Measurements from ENCODE around the gene SP1. TPM values are rescaled to one million over a fixed set of nuclear protein-coding genes. Genes with fewer than 3 reads are reported as not detected.
"Not testable (repeated sequence)": the region's sequence is repeated elsewhere in the genome, so short reads cannot be mapped to it uniquely, and the experiment has no call there.

SP1 gene
- total and polyA plus RNA-seq, 11 donors, result 7.9 to 48.8 (median 29.5) TPM

DNA sequence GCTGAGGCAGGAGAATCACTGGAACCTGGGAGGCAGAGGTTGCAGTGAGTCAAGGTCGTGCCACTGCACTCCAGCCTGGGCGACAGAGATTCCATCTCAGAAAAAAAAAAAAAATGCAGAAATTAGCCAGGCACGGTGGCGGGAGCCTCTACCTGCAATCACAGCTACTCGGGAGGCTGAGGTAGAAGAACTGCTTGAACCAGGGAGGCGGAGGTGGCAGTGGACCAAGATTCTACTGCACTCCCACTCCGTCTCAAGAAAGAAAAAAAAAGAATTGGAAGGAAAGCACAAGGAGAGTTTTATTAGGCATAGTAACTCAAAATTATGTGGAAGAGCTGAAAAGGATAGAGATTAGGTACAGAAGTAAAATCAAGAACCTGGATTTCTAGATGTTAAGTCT, 22.9 kb downstream of the SP1 start:
- H3K36me3 ChIP-seq, result peaks cover 0 to 61% (median 33%) of the 10 kb centered on the region in 9 donors
- ATAC-seq, result no peak
- intact Hi-C loops (cut with DNase I), result no loop called here
- no peak for TF ChIP-seq POLR2A (IDR thresholded peaks at IDR 0.05)
- TF ChIP-seq, protein P1, sequence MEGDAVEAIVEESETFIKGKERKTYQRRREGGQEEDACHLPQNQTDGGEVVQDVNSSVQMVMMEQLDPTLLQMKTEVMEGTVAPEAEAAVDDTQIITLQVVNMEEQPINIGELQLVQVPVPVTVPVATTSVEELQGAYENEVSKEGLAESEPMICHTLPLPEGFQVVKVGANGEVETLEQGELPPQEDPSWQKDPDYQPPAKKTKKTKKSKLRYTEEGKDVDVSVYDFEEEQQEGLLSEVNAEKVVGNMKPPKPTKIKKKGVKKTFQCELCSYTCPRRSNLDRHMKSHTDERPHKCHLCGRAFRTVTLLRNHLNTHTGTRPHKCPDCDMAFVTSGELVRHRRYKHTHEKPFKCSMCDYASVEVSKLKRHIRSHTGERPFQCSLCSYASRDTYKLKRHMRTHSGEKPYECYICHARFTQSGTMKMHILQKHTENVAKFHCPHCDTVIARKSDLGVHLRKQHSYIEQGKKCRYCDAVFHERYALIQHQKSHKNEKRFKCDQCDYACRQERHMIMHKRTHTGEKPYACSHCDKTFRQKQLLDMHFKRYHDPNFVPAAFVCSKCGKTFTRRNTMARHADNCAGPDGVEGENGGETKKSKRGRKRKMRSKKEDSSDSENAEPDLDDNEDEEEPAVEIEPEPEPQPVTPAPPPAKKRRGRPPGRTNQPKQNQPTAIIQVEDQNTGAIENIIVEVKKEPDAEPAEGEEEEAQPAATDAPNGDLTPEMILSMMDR (IDR thresholded peaks at IDR 0.05), result no peak
- H3K27ac ChIP-seq, result no peak overlapping the region
- no peak overlapping the region for H3K4me3 ChIP-seq
- H3K27me3 ChIP-seq, result no peaks in the 10 kb centered on the region
- 74 to 87% (median 78%) methylated on average over 7 of the region's 7 CpGs for WGBS, 4 donors
- H3K4me1 ChIP-seq, result peaks cover 0 to 10% (median 0%) of the 10 kb centered on the region in 12 donors
- DNase-seq, result no peak
- H3K9me3 ChIP-seq, result no peaks in the 10 kb centered on the region

GRCh38 chr12:53410951-53411350, 31.0 kb downstream of the SP1 start:
- intact Hi-C loops (cut with DNase I), result no loop called here
- Histone ChIP-seq H3K4me3 (no peak overlapping the region), H3K4me1 (peaks cover 0 to 43% (median 28%) of the 10 kb centered on the region in 12 donors), H3K27ac (no peak overlapping the region), H3K36me3 (peaks cover 0 to 81% (median 67%) of the 10 kb centered on the region in 9 donors), H3K27me3 (no peaks in the 10 kb centered on the region), H3K9me3 (no peaks in the 10 kb centered on the region)
- DNase-seq (no peak), ATAC-seq (no peak)
- TF ChIP-seq, protein P1 (IDR thresholded peaks at IDR 0.05), result no peak
- TF ChIP-seq POLR2A (IDR thresholded peaks at IDR 0.05), result no peak
- 96 to 100% (median 97%) methylated on average over 5 of the region's 5 CpGs for whole genome bisulfite sequencing, 4 donors

DNA sequence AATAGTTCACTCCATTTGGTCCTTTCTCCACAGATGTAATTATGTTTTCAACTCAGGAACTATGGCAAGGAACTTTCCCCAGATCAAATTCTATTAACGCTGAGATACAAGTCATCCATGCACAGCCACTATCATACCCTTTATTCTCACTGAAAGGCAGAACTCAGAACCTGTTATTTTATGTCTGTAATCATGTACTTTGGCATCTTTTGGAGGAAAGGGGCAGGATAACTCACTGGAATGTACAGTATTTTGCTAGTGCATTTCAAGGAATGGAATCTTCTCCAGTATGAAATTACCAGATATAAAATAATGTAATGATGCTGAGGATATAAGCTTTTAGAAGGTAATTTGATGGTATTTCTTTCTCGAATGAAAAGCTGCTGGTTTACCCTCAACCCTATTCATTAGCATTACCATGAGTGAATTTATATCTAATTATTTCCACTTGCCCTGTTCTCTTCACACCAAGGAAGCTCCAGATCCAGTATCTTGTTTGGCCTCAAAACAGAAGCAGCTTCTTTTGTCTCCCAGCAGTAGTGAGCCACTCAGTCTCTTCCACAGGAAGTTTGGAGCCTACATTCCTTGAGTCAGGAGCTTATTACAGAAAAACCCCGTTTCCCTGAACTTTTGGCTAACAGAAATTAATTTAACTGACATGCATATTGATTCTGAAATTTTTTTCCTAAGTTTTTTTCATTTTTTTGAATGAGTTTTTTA, 33.7 kb downstream of the SP1 start:
- no peak overlapping the region for H3K4me3 ChIP-seq
- H3K4me1 ChIP-seq, result peaks cover 0 to 54% (median 28%) of the 10 kb centered on the region in 12 donors
- H3K9me3 ChIP-seq, result no peaks in the 10 kb centered on the region
- peak overlapping the region in 7 of 12 donors; percentile 7 to 74 (median 25) for H3K27ac ChIP-seq
- 56 to 71% (median 63%) methylated on average over 3 of the region's 3 CpGs for WGBS, 4 donors
- no peak for TF ChIP-seq POLR2A (IDR thresholded peaks at IDR 0.05)
- TF ChIP-seq, protein P1 (IDR thresholded peaks at IDR 0.05), result no peak
- DNase-seq, result no peak
- no peak for ATAC-seq
- H3K36me3 ChIP-seq, result peaks cover 0 to 56% (median 40%) of the 10 kb centered on the region in 9 donors
- intact Hi-C loops (cut with DNase I), result no loop called here
- H3K27me3 ChIP-seq, result no peaks in the 10 kb centered on the region

DNA sequence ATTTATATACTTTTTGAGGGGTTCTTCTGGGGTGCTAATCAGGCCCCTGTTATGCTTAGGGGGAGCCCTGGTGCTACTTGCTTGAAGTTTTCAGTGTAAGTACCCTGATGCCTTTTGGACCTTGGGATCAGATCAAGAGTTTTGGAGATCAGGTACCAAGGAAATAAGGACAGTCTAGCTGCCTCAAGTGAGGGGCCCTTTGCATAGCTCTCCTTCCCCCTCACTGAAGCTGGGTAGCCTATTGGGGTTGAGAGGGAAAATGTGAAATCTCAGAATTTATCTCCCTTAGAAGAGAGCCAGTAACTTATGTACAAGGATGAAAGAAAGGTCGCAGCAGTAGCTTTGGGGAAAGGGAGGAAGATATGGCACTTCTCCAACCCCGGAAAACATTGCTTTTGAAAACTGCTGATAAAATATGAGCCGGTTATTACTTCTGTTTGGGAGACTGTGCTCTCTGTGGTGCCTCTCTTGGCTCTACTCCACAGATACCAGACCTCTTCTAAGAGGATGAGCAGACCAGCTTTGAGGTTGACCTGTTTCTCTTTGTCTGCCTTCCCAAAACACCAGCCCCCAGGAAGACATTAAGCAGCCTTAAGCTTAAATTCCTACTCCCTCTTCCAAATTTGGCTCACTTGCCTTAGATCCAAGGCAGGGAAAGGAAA, 34.9 kb downstream of the SP1 start:
- WGBS, 4 donors, result 8 to 21% (median 13%) methylated on average over 3 of the region's 3 CpGs
- no peaks in the 10 kb centered on the region for H3K9me3 ChIP-seq
- no peaks in the 10 kb centered on the region for H3K27me3 ChIP-seq
- no peak for ATAC-seq
- peaks cover 0 to 44% (median 27%) of the 10 kb centered on the region in 9 donors for H3K36me3 ChIP-seq
- H3K27ac ChIP-seq, result peak overlapping the region in 3 of 12 donors; percentile 9 to 55 (median 20)
- intact Hi-C loops (cut with DNase I), result no loop called here
- peaks cover 0 to 54% (median 28%) of the 10 kb centered on the region in 12 donors for H3K4me1 ChIP-seq
- no peak overlapping the region for H3K4me3 ChIP-seq
- DNase-seq, result no peak
- no peak for TF ChIP-seq POLR2A (IDR thresholded peaks at IDR 0.05)

DNA sequence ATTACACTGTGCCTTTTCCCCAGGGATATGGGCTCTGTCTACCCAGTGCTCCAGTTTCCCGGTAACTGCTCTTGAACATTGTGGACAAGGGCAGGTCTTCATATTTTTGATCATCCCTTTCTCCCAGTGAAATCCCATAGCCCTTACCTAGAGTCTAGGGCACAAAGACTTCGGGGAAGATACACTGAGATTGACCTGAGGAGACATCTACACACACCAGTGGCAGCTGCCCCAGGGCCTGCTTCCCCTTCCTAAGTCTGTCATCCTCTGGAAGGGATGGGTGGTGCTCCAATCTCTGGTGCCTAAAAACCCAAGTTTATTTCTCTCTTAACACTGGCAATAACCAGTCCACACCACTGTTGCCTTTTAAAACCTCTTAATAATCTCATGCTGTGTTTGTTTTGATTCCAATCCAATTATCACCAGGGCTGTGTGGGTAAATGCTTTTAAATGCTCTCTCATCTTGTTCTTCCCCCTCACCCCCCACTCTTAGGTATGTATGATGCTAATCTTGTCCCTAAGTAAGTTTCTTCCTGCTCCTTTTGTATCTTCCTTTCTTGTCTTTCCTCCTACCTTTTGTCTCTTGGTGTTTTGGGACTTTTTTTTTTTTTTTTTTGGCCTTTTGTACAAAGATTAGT, 35.9 kb downstream of the SP1 start:
- intact Hi-C loops (cut with DNase I), result not testable (repeated sequence)

DNA sequence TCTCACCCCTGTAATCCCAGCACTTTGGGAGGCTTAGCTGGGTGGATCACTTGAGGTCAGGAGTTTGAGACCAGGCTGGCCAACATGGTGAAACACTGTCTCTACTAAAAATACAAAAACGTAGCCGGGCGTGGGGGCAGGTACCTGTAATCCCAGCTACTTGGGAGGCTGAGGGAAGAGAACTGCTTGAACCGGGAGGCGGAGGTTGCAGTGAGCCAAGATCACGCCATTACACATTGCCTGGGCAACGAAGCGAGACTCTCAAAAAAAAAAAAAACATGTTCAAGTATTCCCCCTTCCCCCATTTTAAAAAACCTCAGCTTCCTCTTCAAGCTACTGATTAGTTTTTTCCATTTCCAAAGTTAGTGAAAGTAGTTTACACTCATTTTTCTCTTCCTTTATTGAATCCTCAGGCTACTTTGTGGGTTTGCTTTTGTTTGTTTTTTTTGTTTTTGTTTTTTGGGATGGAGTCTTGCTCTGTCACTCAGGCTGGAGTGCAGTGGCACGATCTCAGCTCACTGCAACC, 37.4 kb downstream of the SP1 start:
- WGBS, 4 donors, result 82 to 87% (median 85%) methylated on average over 9 of the region's 9 CpGs
- Histone ChIP-seq H3K36me3 (peaks cover 0 to 19% (median 3%) of the 10 kb centered on the region in 9 donors), H3K4me1 (peaks cover 0 to 51% (median 25%) of the 10 kb centered on the region in 12 donors), H3K27ac (peak overlapping the region in 1 of 12 donors; percentile 28)
- intact Hi-C loops (cut with DNase I); H3K9me3 ChIP-seq; DNase-seq; ATAC-seq; H3K27me3 ChIP-seq; H3K4me3 ChIP-seq: not testable (repeated sequence)

More for the DNA sequence above, 35.9 kb downstream of the SP1 start:
- Histone ChIP-seq H3K36me3 (peaks cover 0 to 34% (median 17%) of the 10 kb centered on the region in 9 donors), H3K27ac (peak overlapping the region in 1 of 12 donors; percentile 55), H3K4me1 (peaks cover 0 to 54% (median 29%) of the 10 kb centered on the region in 12 donors)
- not testable (repeated sequence) for H3K27me3 ChIP-seq, H3K9me3 ChIP-seq, H3K4me3 ChIP-seq, DNase-seq
- ATAC-seq, result peak in 2 of 4 donors; percentile 33 to 40
- WGBS, 4 donors, result 64 to 78% (median 69%) methylated on average over 2 of the region's 2 CpGs

Measured in heart left ventricle (tissue), 16 donors.